Keratinocyte (primary cell): Measurements from ENCODE around the gene UXS1. TPM values are rescaled to one million over a fixed set of nuclear protein-coding genes. Genes with fewer than 3 reads are reported as not detected.

Experiments used
- DNase-seq: peaks from one replicate; pipeline ENCODE4 v3.0.0-alpha.2; 2011; ENCODE audit warnings: low read depth, missing footprints, low spot score
- FAIRE-seq: peaks from 2 replicates; lab custom pipeline; 2011; peaks lifted over from hg19 to GRCh38; lab: Jason Lieb, UNC
- H2AFZ ChIP-seq: 2 replicates; pipeline ENCODE4 v1.6.0; 2012; ENCODE audit warnings: low read length, control low read depth, inconsistent platforms; ENCODE audit not compliant: control insufficient read depth
- H3K27ac ChIP-seq: 2 replicates; pipeline ENCODE4 v1.5.1; 2011; ENCODE audit warnings: low read length; ENCODE audit not compliant: control insufficient read depth, insufficient read depth
- H3K27me3 ChIP-seq: 3 replicates; pipeline ENCODE4 v1.6.0; 2011; ENCODE audit warnings: low read length; ENCODE audit not compliant: control insufficient read depth, insufficient read depth; ENCODE audit errors: extremely low read depth
- H3K36me3 ChIP-seq, 2 experiments: 2 replicates in 1 of 2; 3 replicates in 1 of 2; pipeline ENCODE4 v1.5.1; 2011; ENCODE audit warnings: low read length in 2 of 2, mild to moderate bottlenecking in 1 of 2; ENCODE audit not compliant: control insufficient read depth in 2 of 2, insufficient read depth in 2 of 2; ENCODE audit errors: extremely low read depth in 1 of 2
- H3K4me1 ChIP-seq: 3 replicates; pipeline ENCODE4 v1.5.1; 2011; ENCODE audit warnings: low read length; ENCODE audit not compliant: control insufficient read depth, insufficient read depth; ENCODE audit errors: extremely low read depth
- H3K4me2 ChIP-seq: 3 replicates; pipeline ENCODE4 v1.6.0; 2011; ENCODE audit warnings: low read depth, low read length; ENCODE audit not compliant: control insufficient read depth, insufficient read depth; ENCODE audit errors: extremely low read depth
- H3K4me3 ChIP-seq, 3 experiments: fragments of 200-600 bp in 1 of 3; sonication (generic) in 1 of 3; 2 replicates in 2 of 3; 3 replicates in 1 of 3; pipeline ENCODE4 v1.5.1; 2011 to 2016; ENCODE audit warnings: low read length in 3 of 3, mild to moderate bottlenecking in 3 of 3, control low read depth in 2 of 3, inconsistent platforms in 1 of 3, low read depth in 1 of 3, mixed read lengths in 1 of 3, mixed run types in 1 of 3, moderate library complexity in 1 of 3; ENCODE audit not compliant: control insufficient read depth in 2 of 3, insufficient read depth in 2 of 3; ENCODE audit errors: extremely low read depth in 1 of 3
- H3K79me2 ChIP-seq: 2 replicates; pipeline ENCODE4 v1.6.0; 2012; ENCODE audit warnings: low read length; ENCODE audit not compliant: control insufficient read depth, insufficient read depth
- H3K9ac ChIP-seq: 3 replicates; pipeline ENCODE4 v1.6.0; 2011; ENCODE audit warnings: low read length; ENCODE audit not compliant: control insufficient read depth, insufficient read depth; ENCODE audit errors: extremely low read depth
- H3K9me1 ChIP-seq: 3 replicates; pipeline ENCODE4 v1.6.0; 2011; ENCODE audit warnings: low read length; ENCODE audit not compliant: control insufficient read depth, insufficient read depth; ENCODE audit errors: extremely low read depth
- H3K9me3 ChIP-seq: 2 replicates; pipeline ENCODE4 v1.5.1; 2012; ENCODE audit warnings: low read depth, low read length; ENCODE audit not compliant: control insufficient read depth
- H4K20me1 ChIP-seq: 3 replicates; pipeline ENCODE4 v1.6.0; 2011; ENCODE audit warnings: low read length; ENCODE audit not compliant: control insufficient read depth, insufficient read depth; ENCODE audit errors: extremely low read depth
- CTCF ChIP-seq, 3 experiments: IDR thresholded peaks in 1 of 3; conservative IDR thresholded peaks in 1 of 3; optimal IDR thresholded peaks in 1 of 3; 2 replicates in 2 of 3; 3 replicates in 1 of 3; pipeline versions ENCODE3 to v1.5.1; 2011; ENCODE audit warnings: low read length in 3 of 3, mild to moderate bottlenecking in 3 of 3, moderate library complexity in 2 of 3, control low read depth in 1 of 3, inconsistent platforms in 1 of 3; ENCODE audit not compliant: insufficient read depth in 2 of 3; ENCODE audit errors: extremely low read depth in 1 of 3
- EZH2 ChIP-seq: IDR thresholded peaks from one replicate; pipeline ENCODE4 v1.6.1; 2012; ENCODE audit warnings: inconsistent platforms, mild to moderate bottlenecking, low read length, moderate library complexity
- dilution Hi-C: fragments of 300-500 bp; cut with MboI; formaldehyde crosslinking; loops from one replicate; pipeline ENCODE4 v1.7.0; 2020; ENCODE audit warnings: low sequenced_read_pairs; ENCODE audit not compliant: extremely low pct_ligation_motif_present
- polyA plus RNA-seq, 5 experiments: library from polyadenylated mRNA; depleted of rRNA in 3 of 5; stranded (reverse) in 3 of 5; stranded (forward) in 1 of 5; unstranded in 1 of 5; fragments of >200 nt; gene quantifications; 1 replicate in 1 of 5; 2 replicates in 3 of 5; 3 replicates in 1 of 5; pipeline versions ENCODE4 v1.2.1 to v1.2.3, GENCODE V29; 2011 to 2012; ENCODE audit warnings: missing spikeins in 2 of 5, low read depth in 1 of 5, low replicate concordance in 1 of 5

Gene UXS1
- polyA plus RNA-seq, 1 donor (not counting 4 experiments of a cell fraction or from before 2014, with no cell fraction given), result 43.5 TPM

- dilution Hi-C loops, result no loop called here
- H2AFZ ChIP-seq, result no peak overlapping the region
- H3K9me3 ChIP-seq, result no peaks in the 10 kb centered on the region
- H3K27me3 ChIP-seq, result no peaks in the 10 kb centered on the region
- H4K20me1 ChIP-seq, result no peaks in the 10 kb centered on the region
- TF ChIP-seq CTCF (optimal IDR thresholded peaks at IDR 0.05 in 1 of 3, IDR thresholded peaks at IDR 0.05 in 1 of 3, conservative IDR thresholded peaks at IDR 0.05 in 1 of 3; ENCODE audit: extremely low read depth in 1 of 3, insufficient read depth in 2 of 3, low read length in 3 of 3), result no peak
- TF ChIP-seq EZH2, result no peak
- peaks cover 3 to 29% of the 10 kb centered on the region in 2 experiments for H3K36me3 ChIP-seq
- no peaks in the 10 kb centered on the region for H3K4me1 ChIP-seq
- H3K27ac ChIP-seq, result no peak overlapping the region
- H3K9me1 ChIP-seq, result no peaks in the 10 kb centered on the region
- FAIRE-seq (no peak), DNase-seq (no peak)
- H3K4me2 ChIP-seq, result no peak overlapping the region
- no peaks in the 10 kb centered on the region for H3K79me2 ChIP-seq
- H3K9ac ChIP-seq, result no peak overlapping the region
- H3K4me3 ChIP-seq, result no peak overlapping the region
Measured at GRCh38 chr2:106113361-106113966, 80.6 kb downstream of the UXS1 start.

- H3K9ac ChIP-seq, result no peak overlapping the region
- dilution Hi-C loops, result no loop called here
- no peak for TF ChIP-seq EZH2
- no peak for TF ChIP-seq CTCF (optimal IDR thresholded peaks at IDR 0.05 in 1 of 3, IDR thresholded peaks at IDR 0.05 in 1 of 3, conservative IDR thresholded peaks at IDR 0.05 in 1 of 3; ENCODE audit: extremely low read depth in 1 of 3, insufficient read depth in 2 of 3, low read length in 3 of 3)
- no peak overlapping the region for H3K4me2 ChIP-seq
- peaks cover 3 to 26% of the 10 kb centered on the region in 2 experiments for H3K36me3 ChIP-seq
- no peak overlapping the region for H3K4me3 ChIP-seq
- no peak for DNase-seq
- no peaks in the 10 kb centered on the region for H3K27me3 ChIP-seq
- FAIRE-seq, result no peak
- no peaks in the 10 kb centered on the region for H3K9me1 ChIP-seq
- H3K9me3 ChIP-seq, result no peaks in the 10 kb centered on the region
- no peaks in the 10 kb centered on the region for H4K20me1 ChIP-seq
- no peak overlapping the region for H3K27ac ChIP-seq
- no peaks in the 10 kb centered on the region for H3K4me1 ChIP-seq
- H2AFZ ChIP-seq, result no peak overlapping the region
- no peaks in the 10 kb centered on the region for H3K79me2 ChIP-seq
Measured at GRCh38 chr2:106111882-106112571, 82.1 kb downstream of the UXS1 start.
